HG02885 (cell line): Measurements from ENCODE around the gene EEPD1.
"Not testable (repeated sequence)": the region's sequence is repeated elsewhere in the genome, so short reads cannot be mapped to it uniquely, and the experiment has no call there.

ENCODE experiments used
- ATAC-seq: cut with Tn5 transposase; IDR thresholded peaks from one replicate; pipeline ENCODE4 v1.9.1; 2021; ENCODE audit warnings: mild to moderate bottlenecking; ENCODE audit not compliant: unreplicated experiment, poor library complexity

The EEPD1 gene

GRCh38 chr7:36128448-36129047 lies 24.5 kb upstream of the EEPD1 start:
- ATAC-seq, result no peak

- ATAC-seq, result no peak
Observed at GRCh38 chr7:36129048-36129534, 24.0 kb upstream of the EEPD1 start.

GRCh38 chr7:36130236-36130945 lies 22.7 kb upstream of the EEPD1 start:
- ATAC-seq, result no peak

GRCh38 chr7:36131026-36131425 lies 22.0 kb upstream of the EEPD1 start:
- no peak for ATAC-seq

GRCh38 chr7:36131499-36131898 lies 21.6 kb upstream of the EEPD1 start:
- no peak for ATAC-seq

GRCh38 chr7:36132012-36132411 lies 21.0 kb upstream of the EEPD1 start:
- ATAC-seq, result no peak

GRCh38 chr7:36135700-36136099 lies 17.4 kb upstream of the EEPD1 start:
- no peak for ATAC-seq

GRCh38 chr7:36137258-36137657 lies 15.8 kb upstream of the EEPD1 start:
- ATAC-seq, result no peak

GRCh38 chr7:36137754-36138153 lies 15.3 kb upstream of the EEPD1 start:
- ATAC-seq, result no peak

GRCh38 chr7:36138209-36138608 lies 14.8 kb upstream of the EEPD1 start:
- ATAC-seq, result no peak

GRCh38 chr7:36141351-36141750 lies 11.7 kb upstream of the EEPD1 start:
- ATAC-seq, result no peak

GRCh38 chr7:36141850-36142249 lies 11.2 kb upstream of the EEPD1 start:
- no peak for ATAC-seq

GRCh38 chr7:36144189-36144588 lies 8.9 kb upstream of the EEPD1 start:
- ATAC-seq, result no peak

GRCh38 chr7:36145686-36146085 lies 7.4 kb upstream of the EEPD1 start:
- ATAC-seq, result no peak

GRCh38 chr7:36147361-36147760 lies 5.7 kb upstream of the EEPD1 start:
- ATAC-seq, result no peak

- no peak for ATAC-seq
Observed at GRCh38 chr7:36148422-36149065, 4.5 kb upstream of the EEPD1 start.

- not testable (repeated sequence) for ATAC-seq
Observed at GRCh38 chr7:36149240-36149639, 3.8 kb upstream of the EEPD1 start.

GRCh38 chr7:36149694-36150452 lies 3.2 kb upstream of the EEPD1 start:
- no peak for ATAC-seq

GRCh38 chr7:36151921-36152755 lies 916 bp upstream of the EEPD1 start:
- no peak for ATAC-seq

GRCh38 chr7:36153571-36154097 lies 580 bp downstream of the EEPD1 start:
- peak; percentile 7 for ATAC-seq
